HEK293 (cell line): Measurements from ENCODE around the gene EFCAB8.

Source experiments
- CTCF ChIA-PET: fragments of 350-600 bp; formaldehyde crosslinking; extraction: SDS; loops from one replicate; lab custom pipeline; 2021; ENCODE audit warnings: antibody characterized with exemption; lab: Yijun Ruan, JAX
- POLR2A ChIA-PET: fragments of 300-600 bp; formaldehyde crosslinking; extraction: SDS; loops from one replicate; lab custom pipeline; 2020; ENCODE audit warnings: antibody characterized with exemption, inconsistent platforms; lab: Yijun Ruan, JAX
- H3K27ac ChIP-seq: fragments of 200-500 bp; sonication (Bioruptor generic); 2 replicates; pipeline ENCODE4 v1.5.1; 2014; ENCODE audit warnings: low read depth, low read length, control low read depth, inconsistent platforms; ENCODE audit errors: extremely low read depth
- H3K36me3 ChIP-seq, 2 experiments: fragments of 200-500 bp in 1 of 2; sonication (Bioruptor generic) in 1 of 2; 1 replicate in 1 of 2; 2 replicates in 1 of 2; pipeline ENCODE4 v1.5.1; 2014 to 2017; ENCODE audit warnings: inconsistent platforms in 2 of 2, low read length in 2 of 2; ENCODE audit not compliant: control insufficient read depth in 2 of 2, insufficient read depth in 1 of 2
- H3K4me1 ChIP-seq: fragments of 200-500 bp; sonication (Bioruptor generic); 2 replicates; pipeline ENCODE4 v1.5.1; 2014; ENCODE audit warnings: mild to moderate bottlenecking, low read length, inconsistent platforms; ENCODE audit not compliant: control insufficient read depth, insufficient read depth
- H3K4me3 ChIP-seq: 2 replicates; pipeline ENCODE4 v1.5.1; 2011; ENCODE audit warnings: low read depth, mild to moderate bottlenecking, control low read depth, low read length, moderate library complexity
- H3K9me3 ChIP-seq: fragments of 200-500 bp; sonication (Bioruptor generic); 2 replicates; pipeline ENCODE4 v1.5.1; 2014; ENCODE audit warnings: low read depth, low read length, inconsistent platforms; ENCODE audit not compliant: control insufficient read depth, insufficient read depth
- FEZF1 ChIP-seq: fragments of 450-650 bp; formaldehyde crosslinking; IDR thresholded peaks from 2 replicates; pipeline ENCODE4 v1.5.1; 2016; ENCODE audit warnings: missing biosample characterization, missing genetic modification characterization
- KLF1 ChIP-seq: fragments of 450-650 bp; formaldehyde crosslinking; IDR thresholded peaks from 2 replicates; pipeline ENCODE4 v1.5.1; 2016; ENCODE audit warnings: missing biosample characterization, missing genetic modification characterization
- KLF7 ChIP-seq: fragments of 450-650 bp; formaldehyde crosslinking; IDR thresholded peaks from 2 replicates; pipeline ENCODE4 v1.5.1; 2016; ENCODE audit warnings: missing biosample characterization, missing genetic modification characterization, borderline replicate concordance
- KLF9 ChIP-seq: fragments of 450-650 bp; formaldehyde crosslinking; IDR thresholded peaks from 2 replicates; pipeline ENCODE4 v1.5.1; 2016; ENCODE audit warnings: missing biosample characterization, missing genetic modification characterization, low read depth
- MEIS1 ChIP-seq: sonication (generic); formaldehyde crosslinking; IDR thresholded peaks from 2 replicates; pipeline ENCODE4 v1.8.1; 2022; ENCODE audit warnings: missing genetic modification reagents, mild to moderate bottlenecking, borderline replicate concordance
- SP7 ChIP-seq: fragments of 450-650 bp; formaldehyde crosslinking; IDR thresholded peaks from 2 replicates; pipeline ENCODE4 v1.5.1; 2016; ENCODE audit warnings: missing biosample characterization, missing genetic modification characterization
- ZEB2 ChIP-seq: fragments of 450-650 bp; formaldehyde crosslinking; IDR thresholded peaks from 2 replicates; pipeline ENCODE4 v1.5.1; 2016; ENCODE audit warnings: missing biosample characterization, missing genetic modification characterization
- ZNF214 ChIP-seq: fragments of 450-650 bp; formaldehyde crosslinking; IDR thresholded peaks from 2 replicates; pipeline ENCODE4 v1.5.1; 2017; ENCODE audit warnings: missing biosample characterization, mild to moderate bottlenecking, missing genetic modification characterization, borderline replicate concordance
- ZNF223 ChIP-seq: fragments of 450-650 bp; formaldehyde crosslinking; IDR thresholded peaks from 2 replicates; pipeline ENCODE4 v1.5.1; 2016; ENCODE audit warnings: missing biosample characterization, missing genetic modification characterization
- ZNF23 ChIP-seq: fragments of 450-650 bp; formaldehyde crosslinking; IDR thresholded peaks from 2 replicates; pipeline ENCODE4 v1.5.1; 2016; ENCODE audit warnings: missing biosample characterization, missing genetic modification characterization, borderline replicate concordance
- ZNF24 ChIP-seq: fragments of 450-650 bp; formaldehyde crosslinking; IDR thresholded peaks from 2 replicates; pipeline ENCODE4 v1.5.1; 2016; ENCODE audit warnings: missing biosample characterization, missing genetic modification characterization
- ZNF280C ChIP-seq: fragments of 450-650 bp; formaldehyde crosslinking; IDR thresholded peaks from 2 replicates; pipeline ENCODE4 v1.5.1; 2016; ENCODE audit warnings: missing biosample characterization, missing genetic modification characterization
- ZNF280D ChIP-seq: fragments of 450-650 bp; formaldehyde crosslinking; IDR thresholded peaks from 2 replicates; pipeline ENCODE4 v1.5.1; 2016; ENCODE audit warnings: missing biosample characterization, missing genetic modification characterization
- ZNF311 ChIP-seq: fragments of 450-650 bp; formaldehyde crosslinking; IDR thresholded peaks from 2 replicates; pipeline ENCODE4 v1.5.1; 2017; ENCODE audit warnings: missing biosample characterization, missing genetic modification characterization, borderline replicate concordance
- ZNF350 ChIP-seq: fragments of 450-650 bp; formaldehyde crosslinking; IDR thresholded peaks from 2 replicates; pipeline ENCODE4 v1.5.0; 2017; ENCODE audit warnings: missing biosample characterization, mild to moderate bottlenecking, missing genetic modification characterization
- ZNF423 ChIP-seq: fragments of 450-650 bp; formaldehyde crosslinking; IDR thresholded peaks from 2 replicates; pipeline ENCODE4 v1.5.1; 2016; ENCODE audit warnings: missing biosample characterization, missing genetic modification characterization
- ZNF521 ChIP-seq: fragments of 450-650 bp; formaldehyde crosslinking; IDR thresholded peaks from 2 replicates; pipeline ENCODE4 v1.5.1; 2017; ENCODE audit warnings: missing biosample characterization, mild to moderate bottlenecking, missing genetic modification characterization
- ZNF549 ChIP-seq: fragments of 450-650 bp; IDR thresholded peaks from 2 replicates; pipeline ENCODE4 v1.5.1; 2018; ENCODE audit warnings: missing biosample characterization, missing genetic modification characterization, mild to moderate bottlenecking, inconsistent platforms, moderate library complexity
- ZNF555 ChIP-seq: fragments of 450-650 bp; formaldehyde crosslinking; conservative IDR thresholded peaks from 2 replicates; pipeline ENCODE4 v1.5.1; 2017; ENCODE audit warnings: missing biosample characterization, mild to moderate bottlenecking, missing genetic modification characterization, inconsistent platforms
- ZNF629 ChIP-seq: fragments of 450-650 bp; formaldehyde crosslinking; IDR thresholded peaks from 2 replicates; pipeline ENCODE4 v1.5.1; 2017; ENCODE audit warnings: missing biosample characterization, missing genetic modification characterization
- ZNF747 ChIP-seq: fragments of 450-650 bp; formaldehyde crosslinking; IDR thresholded peaks from 2 replicates; pipeline ENCODE4 v1.5.1; 2016; ENCODE audit warnings: missing biosample characterization, missing genetic modification characterization

Gene EFCAB8

GRCh38 chr20:32977281-32978008, 118.7 kb downstream of the EFCAB8 start:
- ChIA-PET CTCF (interaction anchor here (0.5 to 0.7 kb wide), 3 partner anchors 19 to 86 kb away, joined by 3 to 4 read pairs (median 4); no protein-coding TSS in a partner anchor), POLR2A (no interaction called here)
- Histone ChIP-seq H3K4me3 (no peak overlapping the region), H3K9me3 (no peaks in the 10 kb centered on the region), H3K36me3 (no peaks in the 10 kb centered on the region), H3K4me1 (no peaks in the 10 kb centered on the region), H3K27ac (no peak overlapping the region)
- no peak for TF ChIP-seq KLF1 (tag by site-specific recombination)
- TF ChIP-seq KLF7, result no peak
- no peak for TF ChIP-seq FEZF1 (tag by site-specific recombination)
- no peak for TF ChIP-seq ZNF214 (tag by site-specific recombination)
- TF ChIP-seq ZEB2 (tag by site-specific recombination), result no peak

GRCh38 chr20:32978009-32978335, 119.2 kb downstream of the EFCAB8 start:
- Histone ChIP-seq H3K4me1 (no peaks in the 10 kb centered on the region), H3K9me3 (no peaks in the 10 kb centered on the region), H3K36me3 (no peaks in the 10 kb centered on the region), H3K4me3 (no peak overlapping the region), H3K27ac (no peak overlapping the region)
- POLR2A ChIA-PET, result no interaction called here
- CTCF ChIA-PET, result interaction anchor here (0.5 to 0.7 kb wide), 2 partner anchors 19 to 27 kb away, joined by 4 read pairs; no protein-coding TSS in a partner anchor
- TF ChIP-seq ZNF629 (tag by site-specific recombination) (no peak), FEZF1 (tag by site-specific recombination) (no peak), ZNF423 (tag by site-specific recombination) (no peak), ZNF549 (no peak), SP7 (tag by site-specific recombination) (no peak), KLF9 (tag by site-specific recombination) (no peak), ZNF555 (tag by site-specific recombination) (no peak), MEIS1 (no peak), ZNF223 (tag by site-specific recombination) (no peak), ZNF24 (no peak), ZNF280D (tag by site-specific recombination) (no peak), ZNF311 (tag by site-specific recombination) (no peak), ZNF747 (no peak), ZNF350 (tag by site-specific recombination) (no peak), ZNF23 (tag by site-specific recombination) (no peak), ZNF521 (tag by site-specific recombination) (no peak), ZNF280C (tag by site-specific recombination) (no peak)
- TF ChIP-seq, all 188 proteins: peak for 0
